ENCODE data around the gene NELL1.

GRCh38 chr11:20874358-20874757 is 205.0 kb downstream of the NELL1 start:
- no peak for TF ChIP-seq TSHZ2 (CRISPR knock-in tag; IDR thresholded peaks at IDR 0.05)
- TF ChIP-seq PATZ1 (CRISPR knock-in tag; IDR thresholded peaks at IDR 0.05; ENCODE audit: borderline replicate concordance): no peak
- TF ChIP-seq GLIS3 (CRISPR knock-in tag; IDR thresholded peaks at IDR 0.05): no peak
- no peak for TF ChIP-seq ESRRG (CRISPR knock-in tag; IDR thresholded peaks at IDR 0.05)
- TF ChIP-seq ZC3H10 (CRISPR knock-in tag; IDR thresholded peaks at IDR 0.05): no peak

Data from SK-N-SH treated with all-trans-retinoic acid at 6 μM for 48 hours (cell line).